Activated CD8-positive, alpha-beta T cell treated with anti-CD3 and anti-CD28 coated beads, Interleukin-2, amount 10 ng/mL, durations not matched to agents 7 days and 5 days (primary cell): ENCODE results near the gene DUSP7. TPM values are rescaled to one million over a fixed set of nuclear protein-coding genes. Genes with fewer than 3 reads are reported as not detected.

ENCODE experiments used
- ATAC-seq: fragments of 150-1000 bp; cut with Tn5 transposase; one replicate; pipeline ENCODE4 v1.10.0; 2021; ENCODE audit warnings: moderate library complexity
- CTCF ChIA-PET: fragments of 350-600 bp; sonication (Branson Sonifier 250); formaldehyde crosslinking; loops from one replicate; lab custom pipeline; 2021; ENCODE audit warnings: antibody characterized with exemption; lab: Charles Lee
- POLR2A ChIA-PET: fragments of 350-600 bp; sonication (Branson Sonifier 250); formaldehyde crosslinking; loops from one replicate; lab custom pipeline; 2021; ENCODE audit warnings: antibody characterized with exemption; lab: Charles Lee
- DNase-seq: peaks from one replicate; pipeline ENCODE4 v3.0.0-alpha.2; 2020
- H3K27ac Mint-ChIP-seq: one replicate; pipeline ENCODE4 v1.8.0; 2021; ENCODE audit warnings: mild to moderate bottlenecking, mixed read lengths
- H3K27me3 Mint-ChIP-seq: one replicate; pipeline ENCODE4 v1.8.0; 2021; ENCODE audit warnings: low read depth, mixed read lengths
- H3K36me3 Mint-ChIP-seq: one replicate; pipeline ENCODE4 v1.8.0; 2021; ENCODE audit warnings: low read depth, mixed read lengths
- H3K4me1 Mint-ChIP-seq: one replicate; pipeline ENCODE4 v1.8.0; 2021; ENCODE audit warnings: low read depth, mixed read lengths
- H3K4me3 Mint-ChIP-seq: one replicate; pipeline ENCODE4 v1.8.0; 2021; ENCODE audit warnings: mild to moderate bottlenecking, mixed read lengths
- H3K9me3 Mint-ChIP-seq: one replicate; pipeline ENCODE4 v1.8.0; 2022; ENCODE audit warnings: mixed read lengths; ENCODE audit not compliant: insufficient read depth
- total RNA-seq, 2 experiments: library from RNA; stranded (reverse); gene quantifications; one replicate each; pipeline ENCODE4 v1.2.3, GENCODE V29; 2021

The DUSP7 gene
- total RNA-seq, 2 experiments from 2014 or later = 37.4 to 39.1 TPM

DNA sequence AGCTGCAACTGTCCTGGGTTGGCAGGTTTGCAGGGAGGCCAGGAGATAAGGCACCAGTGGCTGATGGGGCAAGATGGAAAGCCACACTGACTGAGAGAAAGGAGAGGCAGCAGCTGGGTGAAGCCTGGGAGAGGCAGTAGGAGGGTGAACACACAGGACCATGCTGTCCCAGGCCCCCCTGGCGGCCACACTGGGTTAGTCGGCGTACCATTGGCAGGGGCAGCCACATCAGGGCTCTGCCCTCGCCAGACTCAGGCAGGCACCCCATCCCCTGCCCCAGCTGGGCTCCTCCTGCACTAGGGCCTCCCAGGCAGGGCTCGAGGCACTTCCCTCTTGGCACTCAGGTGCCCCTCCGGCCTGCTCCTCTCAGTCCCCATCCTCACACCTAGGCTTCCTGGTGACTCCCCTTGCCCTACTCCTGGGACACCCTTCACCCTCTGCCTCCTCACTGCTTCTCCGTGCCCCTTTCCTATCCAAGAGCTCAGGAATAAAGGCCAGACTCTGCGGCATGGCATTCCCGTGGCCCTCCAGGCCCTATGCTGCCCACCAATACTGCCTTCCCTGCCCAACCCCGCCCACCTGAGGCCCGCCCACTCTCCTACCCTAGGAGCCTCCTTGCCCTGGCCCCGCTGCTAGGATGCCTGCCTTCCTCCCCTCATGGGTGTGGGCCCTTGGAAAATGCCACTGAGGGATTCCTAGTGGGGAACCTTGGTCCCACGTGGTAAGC lies 28.7 kb upstream of the DUSP7 start:
- H3K9me3 Mint-ChIP-seq = no peaks in the 10 kb centered on the region
- no peaks in the 10 kb centered on the region for H3K27me3 Mint-ChIP-seq
- no peak overlapping the region for H3K4me3 Mint-ChIP-seq
- peak overlapping the region; percentile 84 for H3K27ac Mint-ChIP-seq
- peaks cover 13% of the 10 kb centered on the region for H3K36me3 Mint-ChIP-seq
- POLR2A ChIA-PET = interaction anchor here (1.0 kb wide), 1 partner anchor 17 kb away, joined by 3 read pairs; no protein-coding TSS in a partner anchor
- ATAC-seq (no peak), DNase-seq (no peak)
- CTCF ChIA-PET = interaction anchor here (1.0 to 4.5 kb wide), 4 partner anchors 17 to 37 kb away, joined by 3 to 25 read pairs (median 5); partner anchors contain the start of gene DUSP7
- peaks cover 44% of the 10 kb centered on the region for H3K4me1 Mint-ChIP-seq

DNA sequence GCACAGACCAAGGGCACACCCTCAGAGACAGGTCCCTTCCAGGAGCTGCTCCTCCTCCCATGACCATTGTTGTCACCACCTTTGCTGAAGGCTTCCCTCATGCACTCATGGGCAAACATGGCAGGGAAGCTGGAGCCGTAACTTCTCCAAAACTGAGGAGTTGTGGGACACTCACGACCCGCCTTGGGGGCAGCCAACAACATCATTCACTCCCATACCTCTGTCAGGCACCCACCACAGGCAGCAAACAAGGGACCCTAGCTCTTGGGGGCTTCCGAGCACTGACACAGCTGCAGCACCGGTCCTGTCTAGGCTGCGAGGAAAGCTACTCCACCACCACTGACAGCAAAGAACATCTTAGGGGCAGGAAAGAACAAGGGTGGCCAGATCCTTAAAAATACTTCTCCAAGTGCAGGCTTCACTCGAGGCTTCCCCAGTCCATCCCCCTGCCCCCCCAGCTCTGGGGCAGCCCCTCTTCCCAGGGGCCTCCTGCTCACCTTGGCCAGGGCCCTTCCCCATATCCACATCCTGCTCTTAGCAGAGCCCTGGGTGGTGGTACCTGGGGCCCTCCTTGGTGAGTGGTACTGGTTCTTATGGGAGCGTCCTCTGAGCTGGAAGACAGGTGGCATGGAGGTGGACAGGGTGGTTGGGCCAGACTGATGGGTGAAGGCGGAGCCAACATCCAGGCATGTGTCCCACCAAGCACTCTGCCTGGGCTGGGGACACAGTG lies 28.0 kb upstream of the DUSP7 start:
- peaks cover 13% of the 10 kb centered on the region for H3K36me3 Mint-ChIP-seq
- no peak overlapping the region for H3K4me3 Mint-ChIP-seq
- ChIA-PET CTCF (interaction anchor here (4.5 kb wide), 1 partner anchor 37 kb away, joined by 25 read pairs; no protein-coding TSS in a partner anchor), POLR2A (no interaction called here)
- peak overlapping the region; percentile 37 for H3K27ac Mint-ChIP-seq
- DNase-seq (no peak), ATAC-seq (no peak)
- no peaks in the 10 kb centered on the region for H3K9me3 Mint-ChIP-seq
- H3K4me1 Mint-ChIP-seq = peaks cover 44% of the 10 kb centered on the region
- H3K27me3 Mint-ChIP-seq = no peaks in the 10 kb centered on the region

DNA sequence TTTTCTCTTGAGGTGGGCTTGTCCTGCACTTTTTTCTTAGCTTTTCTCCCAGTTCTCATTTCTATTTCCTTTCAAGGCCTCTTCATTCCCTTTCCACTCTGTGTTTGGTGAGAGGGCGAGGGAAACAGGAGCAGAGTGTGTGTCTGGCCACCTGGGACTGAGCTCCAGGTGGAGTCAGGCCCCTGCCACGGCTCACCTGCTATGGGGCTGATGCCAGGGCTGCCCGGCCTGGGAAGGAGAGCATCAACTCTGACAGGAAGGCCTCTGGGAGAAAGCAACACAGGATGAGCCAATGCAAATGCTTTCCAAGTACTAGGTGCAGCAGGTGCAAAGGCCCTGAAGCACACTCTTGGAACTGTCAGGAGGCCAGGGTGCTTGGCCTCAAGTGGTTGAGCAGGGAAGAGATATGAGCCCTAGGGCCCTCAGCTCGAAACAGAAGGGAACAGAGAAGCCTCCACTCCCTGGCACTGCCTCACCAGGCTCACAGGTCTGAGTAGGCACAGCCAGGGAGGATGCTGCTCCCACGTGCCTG lies 27.3 kb upstream of the DUSP7 start:
- Mint-ChIP-seq H3K27me3 (no peaks in the 10 kb centered on the region), H3K4me3 (no peak overlapping the region), H3K9me3 (no peaks in the 10 kb centered on the region), H3K27ac (no peak overlapping the region), H3K36me3 (peaks cover 13% of the 10 kb centered on the region), H3K4me1 (peaks cover 41% of the 10 kb centered on the region)
- no peak for ATAC-seq
- DNase-seq = no peak
- POLR2A ChIA-PET = no interaction called here
- CTCF ChIA-PET = interaction anchor here (4.5 kb wide), 1 partner anchor 38 kb away, joined by 25 read pairs; no protein-coding TSS in a partner anchor

DNA sequence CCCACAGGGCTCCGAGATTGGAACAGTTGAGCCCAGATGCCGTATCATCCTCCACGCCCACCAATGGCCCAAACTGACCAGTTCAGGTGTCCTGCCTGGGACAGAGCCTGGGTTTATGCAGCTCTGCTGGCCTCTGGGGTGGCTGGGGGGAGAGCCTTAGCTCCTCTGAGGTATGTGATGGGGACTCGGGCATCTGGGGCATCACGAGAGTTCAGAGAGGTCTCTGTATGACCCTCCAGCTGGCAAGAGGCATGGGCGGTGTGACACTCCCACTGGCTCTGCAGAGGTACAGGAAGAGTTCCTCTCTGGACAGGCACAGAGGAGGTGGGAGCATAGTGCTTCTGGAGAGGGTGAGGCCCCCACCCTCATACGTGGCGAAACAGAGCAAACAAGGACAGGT lies 26.6 kb upstream of the DUSP7 start:
- peaks cover 13% of the 10 kb centered on the region for H3K36me3 Mint-ChIP-seq
- CTCF ChIA-PET = no interaction called here

DNA sequence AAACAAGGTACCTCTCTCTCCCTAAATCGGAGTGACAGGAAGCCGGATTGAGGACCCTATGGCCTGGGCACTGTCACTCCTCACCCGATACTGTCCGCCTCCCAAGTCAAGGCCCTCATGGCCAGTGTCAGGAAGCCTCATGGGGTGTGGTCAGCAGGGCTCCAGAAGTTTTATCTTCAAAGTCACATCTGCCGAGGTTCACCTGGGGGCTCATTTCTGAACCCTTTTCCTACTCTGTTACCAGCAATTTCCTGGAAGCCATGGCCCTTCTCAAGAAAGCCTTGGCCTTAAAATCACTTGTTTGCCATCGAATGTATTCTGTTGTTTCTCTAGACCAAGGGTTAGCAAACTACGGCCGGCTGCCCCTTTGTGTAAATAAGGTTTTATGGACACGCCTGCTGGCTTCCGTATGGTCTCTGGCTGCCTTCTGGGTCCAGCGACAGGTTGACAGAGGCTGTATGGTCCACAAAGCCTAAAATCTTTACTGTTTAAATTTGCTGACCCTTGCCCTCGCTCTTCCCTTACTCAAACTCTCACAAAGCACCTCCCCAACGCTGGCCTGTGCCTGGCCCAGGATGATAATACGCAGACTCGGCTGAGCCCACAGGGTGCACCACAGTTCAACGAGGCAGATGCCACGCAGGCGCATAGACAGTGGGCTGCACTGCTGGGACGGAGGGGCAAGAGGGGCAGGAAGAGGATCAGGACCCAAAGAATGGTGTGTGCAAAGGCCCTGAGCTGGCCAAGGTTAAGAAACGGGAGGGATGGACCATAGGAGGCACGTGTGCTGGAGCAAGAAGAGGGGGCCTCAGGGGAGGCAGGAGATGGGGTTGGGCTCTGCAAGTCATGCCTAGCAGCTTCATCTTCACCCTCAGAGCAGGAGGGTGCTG lies 24.7 kb upstream of the DUSP7 start:
- peaks cover 15% of the 10 kb centered on the region for H3K4me1 Mint-ChIP-seq
- ChIA-PET POLR2A (no interaction called here), CTCF (no interaction called here)
- no peak for ATAC-seq
- no peak overlapping the region for H3K27ac Mint-ChIP-seq
- H3K4me3 Mint-ChIP-seq = no peak overlapping the region
- H3K27me3 Mint-ChIP-seq = no peaks in the 10 kb centered on the region
- no peak for DNase-seq
- H3K36me3 Mint-ChIP-seq = peaks cover 1% of the 10 kb centered on the region
- no peaks in the 10 kb centered on the region for H3K9me3 Mint-ChIP-seq

More for the DNA sequence above, 26.6 kb upstream of the DUSP7 start:
- no peak for ATAC-seq
- Mint-ChIP-seq H3K4me1 (peaks cover 34% of the 10 kb centered on the region), H3K4me3 (no peak overlapping the region), H3K27me3 (no peaks in the 10 kb centered on the region), H3K9me3 (no peaks in the 10 kb centered on the region), H3K27ac (no peak overlapping the region)
- POLR2A ChIA-PET = no interaction called here
- no peak for DNase-seq

DNA sequence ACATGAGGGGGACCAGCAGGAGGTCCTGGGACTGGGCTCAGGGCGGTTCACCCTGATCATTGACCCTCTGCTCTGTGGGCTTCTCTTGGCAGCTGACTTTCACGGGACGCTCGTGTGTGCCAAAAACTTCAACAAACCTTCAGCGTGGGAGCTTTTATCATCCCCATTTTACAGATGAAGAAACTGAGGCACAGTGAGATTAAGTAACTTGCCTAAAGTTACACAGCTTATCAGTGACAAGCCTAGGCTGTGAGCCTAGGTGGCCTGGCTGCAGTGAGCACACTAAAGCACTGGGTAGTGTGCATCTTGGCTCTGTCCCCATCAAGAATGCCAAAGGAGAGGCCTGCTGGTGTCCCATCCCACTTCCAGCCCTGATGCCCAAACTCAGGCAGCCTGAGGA lies 23.6 kb upstream of the DUSP7 start:
- DNase-seq (no peak), ATAC-seq (no peak)
- Mint-ChIP-seq H3K9me3 (no peaks in the 10 kb centered on the region), H3K27me3 (no peaks in the 10 kb centered on the region), H3K4me3 (no peak overlapping the region), H3K36me3 (peaks cover 1% of the 10 kb centered on the region), H3K4me1 (peaks cover 4% of the 10 kb centered on the region), H3K27ac (no peak overlapping the region)
- CTCF ChIA-PET = no interaction called here
- POLR2A ChIA-PET = no interaction called here

DNA sequence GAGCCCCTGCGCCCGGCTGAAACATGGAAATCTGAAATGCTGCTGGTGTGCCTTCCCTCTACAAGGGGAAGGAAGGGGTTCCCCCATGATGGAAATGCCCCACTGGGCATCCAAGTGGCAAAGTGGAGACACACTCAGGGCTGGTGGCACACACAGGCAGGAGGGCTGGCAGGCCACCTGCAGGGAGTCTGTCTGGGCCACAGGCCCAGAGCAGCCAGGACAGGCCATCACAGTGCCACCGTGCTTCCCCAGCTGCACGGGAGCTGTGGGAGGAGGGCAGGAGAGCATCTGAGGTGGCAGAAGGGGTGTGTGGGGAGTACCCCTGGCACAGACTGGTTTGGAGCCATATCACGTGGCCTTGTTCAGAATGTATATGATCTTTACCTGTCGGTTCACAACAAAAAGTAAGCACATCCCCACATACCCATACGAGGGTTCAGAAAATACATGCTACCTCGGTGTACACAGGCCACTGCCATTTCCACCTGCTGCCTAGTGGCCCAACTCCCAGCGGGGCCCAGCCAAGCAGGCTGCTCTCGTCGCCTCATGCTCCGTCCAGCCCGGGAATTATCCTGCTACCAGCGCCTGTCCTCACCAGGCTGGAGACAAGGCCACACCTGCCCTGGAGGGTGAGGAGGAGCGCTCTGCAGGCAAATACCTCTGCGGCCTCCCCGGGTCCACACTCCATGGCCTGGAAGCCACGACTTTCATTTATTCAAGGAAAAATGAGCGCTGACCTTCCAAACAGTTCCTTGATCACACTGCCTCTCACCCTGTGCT lies 22.6 kb upstream of the DUSP7 start:
- Mint-ChIP-seq H3K27ac (no peak overlapping the region), H3K36me3 (peaks cover 4% of the 10 kb centered on the region), H3K4me1 (no peaks in the 10 kb centered on the region), H3K9me3 (no peaks in the 10 kb centered on the region), H3K4me3 (no peak overlapping the region), H3K27me3 (no peaks in the 10 kb centered on the region)
- CTCF ChIA-PET = no interaction called here
- DNase-seq (no peak), ATAC-seq (no peak)
- POLR2A ChIA-PET = no interaction called here

DNA sequence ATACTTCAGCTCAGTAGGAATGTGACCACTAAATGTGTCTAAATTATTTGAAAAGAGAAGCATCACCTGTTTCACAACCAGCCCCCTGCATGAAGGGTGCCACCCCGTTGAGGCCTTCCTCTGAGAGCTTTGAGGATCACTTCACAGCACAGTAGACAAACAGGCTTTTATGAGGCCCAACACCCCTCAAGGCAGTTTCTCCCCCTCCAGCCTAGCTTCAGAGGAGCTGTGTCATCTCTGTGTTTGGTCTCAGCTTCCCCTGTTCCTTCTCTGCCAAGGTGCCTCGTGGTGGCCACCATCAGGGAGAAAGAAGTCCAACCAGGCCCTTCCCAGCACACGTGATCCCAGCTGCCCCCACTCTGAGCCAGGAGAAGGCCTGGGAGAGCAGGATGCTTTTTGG lies 21.6 kb upstream of the DUSP7 start:
- Mint-ChIP-seq H3K4me3 (no peak overlapping the region), H3K27me3 (no peaks in the 10 kb centered on the region), H3K4me1 (no peaks in the 10 kb centered on the region), H3K27ac (peak overlapping the region; percentile 20), H3K36me3 (peaks cover 6% of the 10 kb centered on the region), H3K9me3 (no peaks in the 10 kb centered on the region)
- POLR2A ChIA-PET = no interaction called here
- CTCF ChIA-PET = no interaction called here
- no peak for ATAC-seq
- DNase-seq = no peak

DNA sequence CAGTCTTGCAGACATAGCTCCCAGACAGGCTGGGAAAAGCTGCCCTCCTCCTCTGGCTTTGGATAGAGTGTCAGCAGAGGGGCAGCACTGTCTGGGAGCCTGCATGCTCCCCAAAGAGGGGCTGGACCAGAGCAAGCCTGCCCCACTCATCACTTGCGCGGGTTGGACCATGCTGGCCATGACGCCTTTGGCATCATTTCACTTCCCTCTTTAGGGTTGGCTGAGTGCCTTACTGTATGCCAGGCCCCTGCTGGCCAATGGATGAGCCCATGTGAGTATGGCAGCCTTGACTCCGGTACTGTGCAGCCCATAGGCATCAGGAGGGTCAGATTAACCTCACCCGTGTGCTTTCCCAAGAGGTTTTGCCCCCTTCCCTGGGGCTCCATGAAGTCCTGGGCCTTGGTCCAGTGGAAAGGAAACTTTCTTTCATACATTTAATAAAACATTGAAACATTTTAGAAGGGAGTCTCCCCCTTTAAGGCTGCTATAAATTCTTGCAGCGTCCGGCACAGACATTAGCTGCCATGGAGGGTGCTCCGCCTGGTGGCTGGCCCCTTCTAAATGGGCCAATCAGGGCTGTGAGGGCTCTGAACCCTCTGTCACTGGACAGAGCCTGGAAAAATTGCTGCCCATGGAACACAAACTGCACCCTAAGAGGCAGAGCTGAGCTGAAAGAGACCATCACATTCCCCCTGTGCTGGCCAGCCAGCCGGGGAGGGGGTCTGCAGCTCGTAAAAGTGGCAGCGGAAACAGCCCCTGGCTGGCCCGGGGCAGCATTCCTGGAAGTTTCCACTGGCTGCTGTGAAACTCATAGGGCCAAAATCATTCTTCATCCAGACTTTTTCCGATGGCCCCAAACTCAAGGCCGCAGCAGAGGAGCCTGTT lies 20.8 kb upstream of the DUSP7 start:
- Mint-ChIP-seq H3K36me3 (peaks cover 6% of the 10 kb centered on the region), H3K4me3 (no peak overlapping the region), H3K9me3 (no peaks in the 10 kb centered on the region), H3K27ac (no peak overlapping the region), H3K4me1 (peaks cover 4% of the 10 kb centered on the region), H3K27me3 (no peaks in the 10 kb centered on the region)
- no peak for ATAC-seq
- POLR2A ChIA-PET = no interaction called here
- CTCF ChIA-PET = no interaction called here
- DNase-seq = no peak

DNA sequence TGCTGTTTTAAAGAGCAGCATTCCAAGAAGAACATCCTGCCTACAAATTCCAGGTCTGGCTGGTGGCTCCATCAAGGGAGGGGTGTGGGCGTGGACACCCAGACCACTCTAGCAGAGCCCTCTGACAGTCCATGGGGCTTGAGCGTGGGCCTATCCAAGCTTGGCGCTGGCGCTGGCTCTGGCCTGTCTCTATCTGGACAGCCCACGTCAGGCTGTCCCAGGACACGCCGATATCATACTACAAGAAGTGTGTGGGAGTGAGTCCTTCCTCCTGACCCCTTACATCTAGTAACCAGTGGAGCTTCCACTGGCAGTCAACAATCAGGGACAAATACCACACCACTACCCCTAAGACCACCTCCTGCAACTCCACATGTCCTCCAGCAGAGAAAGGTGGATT lies 17.1 kb upstream of the DUSP7 start:
- Mint-ChIP-seq H3K4me3 (no peak overlapping the region), H3K27ac (no peak overlapping the region), H3K9me3 (no peaks in the 10 kb centered on the region), H3K27me3 (no peaks in the 10 kb centered on the region), H3K4me1 (peaks cover 11% of the 10 kb centered on the region), H3K36me3 (peaks cover 6% of the 10 kb centered on the region)
- DNase-seq (no peak), ATAC-seq (no peak)
- CTCF ChIA-PET = no interaction called here
- POLR2A ChIA-PET = no interaction called here
